ENCODE data around the gene GABRP.

The GABRP gene

DNA sequence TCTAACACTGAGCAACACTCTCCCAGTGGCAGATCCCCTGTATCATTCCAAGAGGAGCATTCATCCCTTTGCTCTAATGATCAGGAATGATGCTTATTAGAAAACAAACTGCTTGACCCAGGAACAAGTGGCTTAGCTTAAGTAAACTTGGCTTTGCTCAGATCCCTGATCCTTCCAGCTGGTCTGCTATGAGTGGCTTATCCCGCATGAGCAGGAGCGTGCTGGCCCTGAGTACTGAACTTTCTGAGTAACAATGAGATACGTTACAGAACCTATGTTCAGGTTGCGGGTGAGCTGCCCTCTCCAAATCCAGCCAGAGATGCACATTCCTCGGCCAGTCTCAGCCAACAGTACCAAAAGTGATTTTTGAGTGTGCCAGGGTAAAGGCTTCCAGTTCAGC lies 29.7 kb downstream of the GABRP start:
- Histone ChIP-seq H3K9me2 (replicated peaks; ENCODE audit: control insufficient read depth, low read length) (no peaks in the 10 kb centered on the region), H3K4me1 (ENCODE audit: control insufficient read depth, low read length) (no peaks in the 10 kb centered on the region), H4K20me1 (ENCODE audit: control insufficient read depth, insufficient read depth, low read depth, low read length) (no peaks in the 10 kb centered on the region), H3K9me3 (ENCODE audit: control insufficient read depth, insufficient read depth, low read length) (no peaks in the 10 kb centered on the region), H3K27ac (ENCODE audit: low read depth, low read length) (no peak overlapping the region), H3K4me3 (ENCODE audit: low read length) (no peak overlapping the region), H3F3A (ENCODE audit: control insufficient read depth, insufficient read depth) (no peaks in the 10 kb centered on the region), H3K4me2 (ENCODE audit: low read length) (no peak overlapping the region), H3K79me2 (ENCODE audit: control insufficient read depth, low read length) (no peaks in the 10 kb centered on the region), H3K36me3 (ENCODE audit: control insufficient read depth, low read length) (no peaks in the 10 kb centered on the region), H3K27me3 (ENCODE audit: control insufficient read depth, low read length) (no peaks in the 10 kb centered on the region)
- TF ChIP-seq CTCF (IDR thresholded peaks at IDR 0.05; ENCODE audit: low read depth, low read length, poor library complexity, severe bottlenecking) = no peak
- no peak for TF ChIP-seq EZH2phosphoT487 (IDR thresholded peaks at IDR 0.05; ENCODE audit: borderline replicate concordance, low read length)

DNA sequence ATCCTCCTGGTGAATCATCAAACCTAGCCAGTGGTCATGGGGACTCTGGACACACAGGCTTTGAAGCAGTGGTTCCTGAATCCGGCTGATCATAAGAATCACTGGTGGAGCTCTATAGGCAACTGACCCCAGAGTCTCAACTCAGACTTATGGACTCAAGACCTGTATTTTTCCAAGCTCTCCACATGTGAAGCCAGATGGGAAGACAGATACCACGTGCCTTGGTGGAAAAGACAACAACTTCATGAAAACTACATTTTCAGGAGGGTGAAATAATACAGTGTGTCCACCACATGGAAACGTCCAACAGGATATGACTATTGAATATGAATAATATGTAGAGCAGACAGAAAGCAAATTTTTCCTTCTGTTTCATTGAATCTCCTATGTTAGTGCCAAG lies 33.7 kb downstream of the GABRP start:
- H3K9me2 ChIP-seq (replicated peaks; ENCODE audit: control insufficient read depth, low read length) = no peaks in the 10 kb centered on the region
- H3K79me2 ChIP-seq (ENCODE audit: control insufficient read depth, low read length) = no peaks in the 10 kb centered on the region
- no peaks in the 10 kb centered on the region for H3K27me3 ChIP-seq (ENCODE audit: control insufficient read depth, low read length)
- H3K36me3 ChIP-seq (ENCODE audit: control insufficient read depth, low read length) = no peaks in the 10 kb centered on the region
- no peak overlapping the region for H3K4me3 ChIP-seq (ENCODE audit: low read length)
- no peaks in the 10 kb centered on the region for H3K4me1 ChIP-seq (ENCODE audit: control insufficient read depth, low read length)
- no peak overlapping the region for H3K4me2 ChIP-seq (ENCODE audit: low read length)
- H3F3A ChIP-seq (ENCODE audit: control insufficient read depth, insufficient read depth) = no peaks in the 10 kb centered on the region
- no peaks in the 10 kb centered on the region for H4K20me1 ChIP-seq (ENCODE audit: control insufficient read depth, insufficient read depth, low read depth, low read length)
- no peak overlapping the region for H3K27ac ChIP-seq (ENCODE audit: low read depth, low read length)
- TF ChIP-seq CTCF (IDR thresholded peaks at IDR 0.05; ENCODE audit: low read depth, low read length, poor library complexity, severe bottlenecking) = no peak
- TF ChIP-seq EZH2phosphoT487 (IDR thresholded peaks at IDR 0.05; ENCODE audit: borderline replicate concordance, low read length) = no peak
- no peaks in the 10 kb centered on the region for H3K9me3 ChIP-seq (ENCODE audit: control insufficient read depth, insufficient read depth, low read length)

GRCh38 chr5:170818232-170818631 lies 34.7 kb downstream of the GABRP start:
- no peak for TF ChIP-seq CTCF (IDR thresholded peaks at IDR 0.05; ENCODE audit: low read depth, low read length, poor library complexity, severe bottlenecking)
- no peak for TF ChIP-seq EZH2phosphoT487 (IDR thresholded peaks at IDR 0.05; ENCODE audit: borderline replicate concordance, low read length)
- Histone ChIP-seq H4K20me1 (ENCODE audit: control insufficient read depth, insufficient read depth, low read depth, low read length) (no peaks in the 10 kb centered on the region), H3K27ac (ENCODE audit: low read depth, low read length) (no peak overlapping the region), H3F3A (ENCODE audit: control insufficient read depth, insufficient read depth) (no peaks in the 10 kb centered on the region), H3K4me1 (ENCODE audit: control insufficient read depth, low read length) (no peaks in the 10 kb centered on the region), H3K4me3 (ENCODE audit: low read length) (no peak overlapping the region), H3K27me3 (ENCODE audit: control insufficient read depth, low read length) (no peaks in the 10 kb centered on the region), H3K9me3 (ENCODE audit: control insufficient read depth, insufficient read depth, low read length) (no peaks in the 10 kb centered on the region), H3K9me2 (replicated peaks; ENCODE audit: control insufficient read depth, low read length) (no peaks in the 10 kb centered on the region), H3K4me2 (ENCODE audit: low read length) (no peak overlapping the region), H3K79me2 (ENCODE audit: control insufficient read depth, low read length) (no peaks in the 10 kb centered on the region), H3K36me3 (ENCODE audit: control insufficient read depth, low read length) (no peaks in the 10 kb centered on the region)

DNA sequence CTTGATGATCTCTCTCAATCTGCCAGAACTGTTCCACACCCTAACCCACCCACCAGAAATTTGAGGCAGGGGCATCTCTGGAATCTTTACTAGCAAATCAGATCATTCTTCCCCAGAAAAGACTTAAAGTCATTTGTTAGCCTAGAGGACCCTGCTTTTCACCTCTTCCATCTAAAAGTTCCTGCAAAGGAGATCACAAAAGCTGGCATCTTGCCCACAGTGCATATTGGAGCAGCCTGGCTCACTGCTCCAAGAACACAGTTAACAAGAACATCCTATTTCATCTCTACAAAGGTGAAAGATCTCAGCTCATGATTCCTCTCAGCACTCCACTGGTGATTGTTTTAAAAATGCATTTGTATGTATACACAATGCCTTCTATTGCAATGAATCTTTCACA lies 36.3 kb downstream of the GABRP start:
- H3K27me3 ChIP-seq (ENCODE audit: control insufficient read depth, low read length) = no peaks in the 10 kb centered on the region
- TF ChIP-seq EZH2phosphoT487 (IDR thresholded peaks at IDR 0.05; ENCODE audit: borderline replicate concordance, low read length) (no peak), CTCF (IDR thresholded peaks at IDR 0.05; ENCODE audit: low read depth, low read length, poor library complexity, severe bottlenecking) (no peak)
- no peak overlapping the region for H3K27ac ChIP-seq (ENCODE audit: low read depth, low read length)
- no peak overlapping the region for H3K4me3 ChIP-seq (ENCODE audit: low read length)
- H3K9me2 ChIP-seq (replicated peaks; ENCODE audit: control insufficient read depth, low read length) = no peaks in the 10 kb centered on the region
- H3F3A ChIP-seq (ENCODE audit: control insufficient read depth, insufficient read depth) = no peaks in the 10 kb centered on the region
- H3K79me2 ChIP-seq (ENCODE audit: control insufficient read depth, low read length) = no peaks in the 10 kb centered on the region
- H3K36me3 ChIP-seq (ENCODE audit: control insufficient read depth, low read length) = no peaks in the 10 kb centered on the region
- H3K9me3 ChIP-seq (ENCODE audit: control insufficient read depth, insufficient read depth, low read length) = no peaks in the 10 kb centered on the region
- no peaks in the 10 kb centered on the region for H4K20me1 ChIP-seq (ENCODE audit: control insufficient read depth, insufficient read depth, low read depth, low read length)
- no peaks in the 10 kb centered on the region for H3K4me1 ChIP-seq (ENCODE audit: control insufficient read depth, low read length)
- H3K4me2 ChIP-seq (ENCODE audit: low read length) = no peak overlapping the region

All from DOHH2 (cell line).